K562 (cell line): Measurements from ENCODE around the gene LEAP2. TPM values are rescaled to one million over a fixed set of nuclear protein-coding genes. Genes with fewer than 3 reads are reported as not detected.

Experiments
- CAMTA2 ChIP-seq: fragments of 250-450 bp; sonication (Bioruptor Pico); conservative IDR thresholded peaks from 2 replicates; pipeline ENCODE4 v1.5.1; 2022
- CHD2 ChIP-seq: IDR thresholded peaks from 2 replicates; pipeline ENCODE4 v1.6.1; 2011; ENCODE audit warnings: low read depth, low read length
- CXXC5 ChIP-seq: fragments of 250-450 bp; sonication (Bioruptor Pico); IDR thresholded peaks from 2 replicates; pipeline ENCODE4 v1.8.0; 2022; ENCODE audit warnings: inconsistent platforms, mild to moderate bottlenecking, moderate library complexity
- DPF2 ChIP-seq: fragments of 450-650 bp; IDR thresholded peaks from 2 replicates; pipeline ENCODE4 v1.6.1; 2016
- GATAD2A ChIP-seq: fragments of 450-650 bp; IDR thresholded peaks from 2 replicates; pipeline ENCODE4 v1.6.1; 2017
- L3MBTL2 ChIP-seq: fragments of 450-650 bp; IDR thresholded peaks from 2 replicates; pipeline ENCODE4 v1.6.1; 2016; ENCODE audit warnings: mild to moderate bottlenecking, moderate library complexity
- MGA ChIP-seq: fragments of 450-650 bp; IDR thresholded peaks from 2 replicates; pipeline ENCODE4 v1.6.1; 2016; ENCODE audit warnings: mild to moderate bottlenecking, moderate library complexity
- NR0B1 ChIP-seq: fragments of 450-650 bp; IDR thresholded peaks from one replicate; pipeline ENCODE4 v1.6.1; 2018; ENCODE audit warnings: mild to moderate bottlenecking, moderate library complexity; ENCODE audit not compliant: partially characterized antibody
- NR4A1 ChIP-seq, 2 experiments: fragments of 250-450 bp in 1 of 2; fragments of 450-650 bp in 1 of 2; sonication (Bioruptor Pico) in 1 of 2; IDR thresholded peaks; 2 replicates each; pipeline versions ENCODE4 v1.4.0 to v1.6.1; 2016 to 2020; ENCODE audit warnings: mild to moderate bottlenecking in 2 of 2, missing compliant biosample characterization in 1 of 2, missing genetic modification characterization in 1 of 2, moderate library complexity in 1 of 2
- TARDBP ChIP-seq: fragments of 450-650 bp; IDR thresholded peaks from 2 replicates; pipeline ENCODE4 v1.6.1; 2016
- ZFX ChIP-seq: sonication (generic); formaldehyde crosslinking; IDR thresholded peaks from 2 replicates; pipeline ENCODE4 v1.8.0; 2022; ENCODE audit warnings: mild to moderate bottlenecking, missing genetic modification reagents, moderate library complexity
- polyA plus RNA-seq, 8 experiments: library from polyadenylated mRNA; depleted of rRNA in 4 of 8; stranded (reverse) in 5 of 8; unstranded in 3 of 8; fragments of >200 nt; fragmentation: Nextera tagmentation in 2 of 8; fragmentation: Illumina TruSeq in 1 of 8; extraction: Ambion mirVana in 2 of 8; extraction: Trizol in 1 of 8; gene quantifications; 2 replicates each; pipeline versions ENCODE4 v1.2.1 to v1.2.3, GENCODE V29; 2011 to 2014; ENCODE audit warnings: inconsistent platforms in 1 of 8, missing spikeins in 1 of 8
- total RNA-seq, 7 experiments: library from RNA; depleted of rRNA in 6 of 7; stranded (reverse); fragments of >200 nt in 6 of 7; fragmentation: Illumina TruSeq in 2 of 7; extraction: Trizol in 2 of 7; gene quantifications; 2 replicates each; pipeline versions ENCODE4 v1.2.1 to v1.2.3, GENCODE V29; 2011 to 2021; ENCODE audit warnings: low replicate concordance in 1 of 7

LEAP2 gene
- total and polyA plus RNA-seq, 9 of the 15 experiments (the other 6 are each of a cell fraction or from before 2014, with no cell fraction given) = 1.1 to 5.6 (median 2.5) TPM

DNA sequence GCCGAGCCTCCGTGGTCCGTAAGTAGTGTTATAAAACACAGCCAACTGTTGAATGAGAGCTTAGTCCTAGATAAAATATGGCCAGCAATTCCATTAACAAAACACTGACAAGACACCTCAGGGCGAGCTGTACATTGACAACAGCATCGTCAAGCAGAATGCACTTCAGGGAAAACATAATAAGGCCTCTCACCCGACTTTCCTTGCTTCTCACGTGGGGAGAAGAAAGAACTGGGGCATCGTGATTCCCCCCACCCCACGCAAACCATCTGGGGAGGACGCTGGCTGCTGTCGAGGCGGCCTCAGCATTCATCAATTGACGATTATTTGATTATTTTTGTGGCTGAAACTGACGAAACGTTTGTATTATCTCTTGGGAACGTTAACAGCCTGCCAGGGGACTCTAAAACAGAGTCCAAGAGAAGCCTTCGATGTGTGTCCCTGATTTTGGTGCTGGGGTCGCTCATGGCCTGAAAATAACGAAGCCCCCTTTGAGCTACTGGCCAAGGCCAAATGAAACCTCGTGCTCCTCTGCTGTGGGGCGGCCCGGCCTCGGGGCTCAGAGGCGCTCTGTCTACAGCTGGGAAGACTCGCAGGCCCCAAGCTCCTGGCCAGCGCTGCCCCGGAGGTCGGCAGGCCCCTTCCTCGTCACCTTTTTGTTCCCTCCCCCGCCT, 7.7 kb upstream of the LEAP2 start (continued):
- peak; percentile 98 for TF ChIP-seq MGA
- 0 out of 2 replicates have a peak, but pooled peaks have one; percentile 19 for TF ChIP-seq CHD2
- TF ChIP-seq GATAD2A = 0 out of 2 replicates have a peak, but pooled peaks have one; percentile 20
- peak; percentile 39; the same call in 1 of the 2 replicates for TF ChIP-seq DPF2
- peak; percentile 97 for TF ChIP-seq ZFX (CRISPR knock-in tag)
- TF ChIP-seq CXXC5 = no peak
- TF ChIP-seq CAMTA2 (CRISPR knock-in tag) = peak; percentile 92
- peak; percentile 98 for TF ChIP-seq L3MBTL2
- peak; percentile 89; the same call in 1 of the 2 replicates for TF ChIP-seq NR4A1 (CRISPR knock-in tag; IDR thresholded peaks at IDR 0.05)
- TF ChIP-seq NR4A1 (tag; IDR thresholded peaks at IDR 0.05) = peak; percentile 80
- no peak for TF ChIP-seq NR0B1
- no peak for TF ChIP-seq TARDBP
